Stomach (tissue), 9 donors: ENCODE data around the gene PTGFRN. TPM values are rescaled to one million over a fixed set of nuclear protein-coding genes. Genes with fewer than 3 reads are reported as not detected.

Source experiments
- DNase-seq, 2 donors: peaks; one replicate each; pipeline versions ENCODE4 v3.0.0 to v3.0.0-alpha.2; 2013 to 2019
- H3K27ac ChIP-seq, 5 donors: fragments of 200-600 bp in 4 of 5; sonication (generic) in 4 of 5; one replicate each; pipeline ENCODE4 v1.5.1; 2013 to 2019; ENCODE audit warnings: mild to moderate bottlenecking in 1 of 5, moderate library complexity in 1 of 5
- H3K27me3 ChIP-seq, 3 donors: fragments of 200-600 bp; sonication (generic); one replicate each; pipeline ENCODE4 v1.5.1; 2017 to 2019; ENCODE audit warnings: mixed run types in 1 of 3
- H3K36me3 ChIP-seq, 4 donors: fragments of 200-600 bp; sonication (generic); 1 replicate in 3 of 4; 2 replicates in 1 of 4; pipeline ENCODE4 v1.5.1; 2016 to 2019
- H3K4me1 ChIP-seq, 4 donors: fragments of 200-600 bp; sonication (generic); one replicate each; pipeline ENCODE4 v1.5.1; 2016 to 2019
- H3K4me3 ChIP-seq, 4 donors: fragments of 200-600 bp; sonication (generic) in 3 of 4; one replicate each; pipeline ENCODE4 v1.5.1; 2016 to 2019; ENCODE audit warnings: mild to moderate bottlenecking in 1 of 4
- H3K9me3 ChIP-seq, 4 donors: fragments of 200-600 bp; sonication (generic); one replicate each; pipeline ENCODE4 v1.5.1; 2016 to 2019
- EP300 ChIP-seq: sonication (generic); formaldehyde crosslinking; IDR thresholded peaks from one replicate; pipeline ENCODE4 v1.6.1; 2017; ENCODE audit warnings: antibody characterized with exemption
- POLR2A ChIP-seq, 4 donors: fragments of 450-650 bp; IDR thresholded peaks; one replicate each; pipeline ENCODE4 v1.6.1; 2016; ENCODE audit warnings: antibody characterized with exemption in 4 of 4, control low read depth in 2 of 4, mild to moderate bottlenecking in 1 of 4, moderate library complexity in 1 of 4
- POLR2AphosphoS5 ChIP-seq, 3 donors: sonication (generic); formaldehyde crosslinking; IDR thresholded peaks; one replicate each; pipeline ENCODE4 v1.6.1; 2016; ENCODE audit warnings: antibody characterized with exemption in 3 of 3
- WGBS, 5 donors: extraction: QIAGEN DNeasy Blood & Tissue Kit in 3 of 5; methylation state at CpG; one replicate each; pipeline versions ENCODE4 v1.1.5 to v1.1.7; 2013 to 2018; 5-methylcytosine and 5-hydroxymethylcytosine counted together
- intact Hi-C: fragments of 100-400 bp; cut with DNase I; formaldehyde crosslinking; loops from one replicate; pipeline ENCODE4 v1.15.1; 2023; ENCODE audit warnings: low total_unique reads
- polyA plus RNA-seq, 3 donors: library from polyadenylated mRNA; stranded (reverse); fragments of 200-250 nt; gene quantifications; one replicate each; pipeline ENCODE4 v1.2.3, GENCODE V29; 2013
- total RNA-seq, 5 donors: library from RNA; depleted of rRNA; stranded (reverse); fragments of >200 nt; gene quantifications; one replicate each; pipeline versions ENCODE4 v1.1.0 to v1.2.3, GENCODE V29; 2014 to 2016
- TF ChIP-seq, protein P1 (sequence below), 7 experiments: fragments of 450-650 bp in 4 of 7; fragments of 200-600 bp in 3 of 7; sonication (generic) in 3 of 7; IDR thresholded peaks; one replicate each; pipeline ENCODE4 v1.5.1; 2016 to 2019; ENCODE audit warnings: antibody characterized with exemption in 7 of 7, control low read depth in 2 of 7, mild to moderate bottlenecking in 1 of 7
- donor health status: healthy with polysubstance abuse.
- donor health status: Bipolar disorder and iron deficiency.
- donor health status: healthy.

PTGFRN gene
- total and polyA plus RNA-seq, 8 donors, result 3.8 to 66.6 (median 44.0) TPM

DNA sequence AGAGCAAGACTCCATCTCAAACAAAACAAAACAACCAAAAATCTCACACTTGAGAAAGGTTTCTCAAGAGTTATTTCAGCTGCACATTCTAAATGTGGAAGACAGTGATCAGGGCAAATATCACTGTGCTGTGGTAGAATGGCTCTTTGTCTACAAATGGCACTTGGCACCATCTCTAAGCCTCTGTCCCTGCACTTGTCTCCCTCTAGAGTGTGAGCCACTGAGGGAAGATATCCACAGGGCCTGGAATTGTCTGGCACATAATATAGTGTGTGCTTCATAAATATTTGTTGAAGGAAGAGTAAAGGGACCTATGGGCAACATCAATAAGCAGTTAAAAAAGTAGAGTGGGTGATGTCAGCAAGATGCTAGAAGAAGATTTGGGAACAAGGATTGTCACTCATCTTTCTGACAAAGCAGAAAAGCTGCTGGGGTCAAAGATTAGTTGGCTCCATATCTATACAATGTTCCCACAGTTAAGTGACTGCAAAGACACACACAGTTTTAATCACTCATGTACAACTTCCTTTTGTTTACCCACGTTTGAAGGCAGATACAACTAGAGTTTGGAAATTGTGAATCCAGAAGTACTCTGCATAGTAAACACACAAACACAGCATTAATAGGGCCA lies 110.9 kb downstream of the PTGFRN start:
- peaks cover 0 to 2% (median 0%) of the 10 kb centered on the region in 4 donors for H3K36me3 ChIP-seq
- 15 to 32% (median 25%) methylated on average over 1 of the region's 1 CpG for WGBS, 5 donors
- no peak overlapping the region for H3K4me3 ChIP-seq
- no peak for DNase-seq
- intact Hi-C loops, result no loop called here
- no peaks in the 10 kb centered on the region for H3K4me1 ChIP-seq
- TF ChIP-seq, protein P1, sequence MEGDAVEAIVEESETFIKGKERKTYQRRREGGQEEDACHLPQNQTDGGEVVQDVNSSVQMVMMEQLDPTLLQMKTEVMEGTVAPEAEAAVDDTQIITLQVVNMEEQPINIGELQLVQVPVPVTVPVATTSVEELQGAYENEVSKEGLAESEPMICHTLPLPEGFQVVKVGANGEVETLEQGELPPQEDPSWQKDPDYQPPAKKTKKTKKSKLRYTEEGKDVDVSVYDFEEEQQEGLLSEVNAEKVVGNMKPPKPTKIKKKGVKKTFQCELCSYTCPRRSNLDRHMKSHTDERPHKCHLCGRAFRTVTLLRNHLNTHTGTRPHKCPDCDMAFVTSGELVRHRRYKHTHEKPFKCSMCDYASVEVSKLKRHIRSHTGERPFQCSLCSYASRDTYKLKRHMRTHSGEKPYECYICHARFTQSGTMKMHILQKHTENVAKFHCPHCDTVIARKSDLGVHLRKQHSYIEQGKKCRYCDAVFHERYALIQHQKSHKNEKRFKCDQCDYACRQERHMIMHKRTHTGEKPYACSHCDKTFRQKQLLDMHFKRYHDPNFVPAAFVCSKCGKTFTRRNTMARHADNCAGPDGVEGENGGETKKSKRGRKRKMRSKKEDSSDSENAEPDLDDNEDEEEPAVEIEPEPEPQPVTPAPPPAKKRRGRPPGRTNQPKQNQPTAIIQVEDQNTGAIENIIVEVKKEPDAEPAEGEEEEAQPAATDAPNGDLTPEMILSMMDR (IDR thresholded peaks at IDR 0.05), result no peak
- TF ChIP-seq POLR2A (IDR thresholded peaks at IDR 0.05) (no peak), EP300 (no peak), POLR2AphosphoS5 (IDR thresholded peaks at IDR 0.05) (no peak)
- no peaks in the 10 kb centered on the region for H3K9me3 ChIP-seq
- H3K27me3 ChIP-seq, result no peaks in the 10 kb centered on the region
- no peak overlapping the region for H3K27ac ChIP-seq

DNA sequence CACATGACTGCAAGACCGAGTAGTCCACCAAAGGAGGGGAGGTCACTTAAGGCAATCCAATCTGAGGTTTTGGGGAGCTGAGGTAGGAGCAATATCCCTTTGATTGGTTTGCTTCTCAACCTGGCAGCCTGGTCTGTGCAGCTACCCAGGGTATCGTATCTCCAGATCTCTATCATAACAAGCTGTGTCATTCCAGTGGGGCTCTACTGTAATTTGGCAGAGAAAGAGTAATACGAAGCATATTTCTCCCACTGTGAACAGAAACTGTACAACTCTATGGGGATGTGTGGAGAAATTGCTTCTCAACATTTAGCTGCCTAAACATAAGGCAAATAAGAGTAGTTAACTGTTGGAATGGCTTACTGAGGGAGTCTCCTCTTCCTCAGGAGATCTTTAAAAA lies 112.4 kb downstream of the PTGFRN start:
- TF ChIP-seq, protein P1 (IDR thresholded peaks at IDR 0.05), result no peak
- TF ChIP-seq POLR2AphosphoS5 (IDR thresholded peaks at IDR 0.05) (no peak), POLR2A (IDR thresholded peaks at IDR 0.05) (no peak), EP300 (no peak)
- no peaks in the 10 kb centered on the region for H3K9me3 ChIP-seq
- H3K36me3 ChIP-seq, result peaks cover 0 to 8% (median 0%) of the 10 kb centered on the region in 4 donors
- no peak overlapping the region for H3K4me3 ChIP-seq
- no peaks in the 10 kb centered on the region for H3K27me3 ChIP-seq
- H3K27ac ChIP-seq, result no peak overlapping the region
- intact Hi-C loops, result no loop called here
- WGBS, 5 donors, result 62 to 94% (median 81%) methylated on average over 3 of the region's 3 CpGs
- DNase-seq, result no peak
- H3K4me1 ChIP-seq, result no peaks in the 10 kb centered on the region

DNA sequence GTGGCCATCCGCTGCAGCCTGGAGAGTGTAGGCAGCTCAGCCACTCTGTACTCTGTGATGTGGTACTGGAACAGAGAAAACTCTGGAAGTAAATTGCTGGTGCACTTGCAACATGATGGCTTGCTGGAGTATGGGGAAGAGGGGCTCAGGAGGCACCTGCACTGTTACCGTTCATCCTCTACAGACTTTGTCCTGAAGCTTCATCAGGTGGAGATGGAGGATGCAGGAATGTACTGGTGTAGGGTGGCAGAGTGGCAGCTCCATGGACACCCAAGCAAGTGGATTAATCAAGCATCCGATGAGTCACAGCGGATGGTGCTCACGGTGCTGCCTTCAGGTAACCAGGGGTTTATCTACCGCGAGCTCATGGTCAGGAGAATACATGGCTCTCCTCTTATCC lies 115.9 kb downstream of the PTGFRN start:
- Histone ChIP-seq H3K9me3 (no peaks in the 10 kb centered on the region), H3K4me1 (no peaks in the 10 kb centered on the region), H3K36me3 (peaks cover 0 to 8% (median 0%) of the 10 kb centered on the region in 4 donors), H3K4me3 (no peak overlapping the region), H3K27me3 (no peaks in the 10 kb centered on the region), H3K27ac (no peak overlapping the region)
- TF ChIP-seq POLR2A (IDR thresholded peaks at IDR 0.05) (no peak), POLR2AphosphoS5 (IDR thresholded peaks at IDR 0.05) (no peak)
- no peak for DNase-seq
- intact Hi-C loops, result no loop called here
- WGBS, 5 donors, result 95 to 98% (median 96%) methylated on average over 7 of the region's 7 CpGs

GRCh38 chr1:117026361-117026760 lies 116.6 kb downstream of the PTGFRN start:
- H3K4me1 ChIP-seq, result no peaks in the 10 kb centered on the region
- intact Hi-C loops, result no loop called here
- H3K9me3 ChIP-seq, result no peaks in the 10 kb centered on the region
- H3K4me3 ChIP-seq, result no peak overlapping the region
- H3K36me3 ChIP-seq, result peaks cover 0 to 8% (median 0%) of the 10 kb centered on the region in 4 donors
- 71 to 79% (median 74%) methylated on average over 6 of the region's 6 CpGs for WGBS, 5 donors
- DNase-seq, result no peak
- no peaks in the 10 kb centered on the region for H3K27me3 ChIP-seq
- TF ChIP-seq POLR2A (IDR thresholded peaks at IDR 0.05) (no peak), EP300 (no peak), POLR2AphosphoS5 (IDR thresholded peaks at IDR 0.05) (no peak)
- TF ChIP-seq, protein P1 (IDR thresholded peaks at IDR 0.05), result no peak
- H3K27ac ChIP-seq, result no peak overlapping the region

- TF ChIP-seq POLR2A (IDR thresholded peaks at IDR 0.05) (no peak), POLR2AphosphoS5 (IDR thresholded peaks at IDR 0.05) (no peak), EP300 (no peak)
- TF ChIP-seq, protein P1 (IDR thresholded peaks at IDR 0.05), result no peak
- no peaks in the 10 kb centered on the region for H3K27me3 ChIP-seq
- no peak for DNase-seq
- H3K4me1 ChIP-seq, result no peaks in the 10 kb centered on the region
- no peaks in the 10 kb centered on the region for H3K9me3 ChIP-seq
- intact Hi-C loops, result no loop called here
- WGBS, 5 donors, result 54 to 71% (median 59%) methylated on average over 1 of the region's 1 CpG
- H3K4me3 ChIP-seq, result no peak overlapping the region
- H3K27ac ChIP-seq, result no peak overlapping the region
- peaks cover 0 to 8% (median 0%) of the 10 kb centered on the region in 4 donors for H3K36me3 ChIP-seq
These were observed 120.0 kb downstream of the PTGFRN start for GRCh38 chr1:117029685-117030084.
